RWPE2 (cell line): ENCODE results near the gene ASH1L.

Experiments
- ATAC-seq: fragments of 200-7000 bp; cut with Tn5 transposase; 3 replicates; pipeline ENCODE4 v1.9.1; 2021; ENCODE audit warnings: low read depth
- DNase-seq: peaks from one replicate; pipeline ENCODE4 v3.0.0-alpha.2; 2020; ENCODE audit warnings: low spot score
- H3K27ac ChIP-seq: fragments of 450-650 bp; 2 replicates; pipeline ENCODE4 v1.5.1; 2017; ENCODE audit warnings: mild to moderate bottlenecking; ENCODE audit not compliant: poor library complexity, severe bottlenecking
- H3K27me3 ChIP-seq: fragments of 250-450 bp; sonication (Bioruptor Pico); 2 replicates; pipeline ENCODE4 v1.5.1; 2021; ENCODE audit warnings: mild to moderate bottlenecking, moderate library complexity; ENCODE audit not compliant: insufficient read depth, poor library complexity, severe bottlenecking
- H3K36me3 ChIP-seq: fragments of 250-450 bp; sonication (Bioruptor Pico); 2 replicates; pipeline ENCODE4 v1.5.1; 2020; ENCODE audit warnings: low read depth, mild to moderate bottlenecking, moderate library complexity
- H3K4me1 ChIP-seq: fragments of 250-450 bp; sonication (Bioruptor Pico); 2 replicates; pipeline ENCODE4 v1.5.1; 2021; ENCODE audit warnings: mild to moderate bottlenecking, moderate library complexity; ENCODE audit not compliant: insufficient read depth, poor library complexity, severe bottlenecking
- H3K4me3 ChIP-seq: fragments of 250-450 bp; sonication (Bioruptor Pico); 2 replicates; pipeline ENCODE4 v1.5.1; 2021; ENCODE audit warnings: mild to moderate bottlenecking, moderate library complexity; ENCODE audit not compliant: severe bottlenecking
- H3K9me3 ChIP-seq: fragments of 250-450 bp; sonication (Bioruptor Pico); 2 replicates; pipeline ENCODE4 v1.5.1; 2021; ENCODE audit warnings: mild to moderate bottlenecking, moderate library complexity; ENCODE audit not compliant: severe bottlenecking
- TF ChIP-seq, protein P1 (sequence below): fragments of 450-650 bp; IDR thresholded peaks from one replicate; pipeline ENCODE4 v1.5.1; 2017; ENCODE audit warnings: mild to moderate bottlenecking, moderate library complexity; ENCODE audit not compliant: poor library complexity, severe bottlenecking

ASH1L gene

DNA sequence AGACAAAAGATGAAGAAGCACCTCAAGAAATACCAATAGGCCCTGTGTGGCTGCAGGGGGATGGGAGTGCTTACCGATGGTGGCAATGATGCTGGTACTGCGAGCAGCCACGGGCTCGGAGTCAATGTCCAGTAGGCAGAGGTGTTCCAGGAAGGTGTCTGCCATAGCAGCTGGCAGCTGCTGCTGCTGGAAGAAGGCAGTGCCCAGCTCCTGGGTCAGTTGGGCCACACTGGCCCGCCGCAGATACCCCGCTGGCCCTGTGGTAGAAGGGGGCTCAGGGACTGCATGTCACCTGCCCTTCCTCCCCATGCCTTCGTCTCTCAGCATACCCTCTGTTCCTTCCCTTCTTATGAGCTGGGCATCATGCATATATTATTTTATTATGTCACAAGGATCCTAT lies 262.6 kb downstream of the ASH1L start:
- H3K9me3 ChIP-seq, result no peaks in the 10 kb centered on the region
- TF ChIP-seq, protein P1, sequence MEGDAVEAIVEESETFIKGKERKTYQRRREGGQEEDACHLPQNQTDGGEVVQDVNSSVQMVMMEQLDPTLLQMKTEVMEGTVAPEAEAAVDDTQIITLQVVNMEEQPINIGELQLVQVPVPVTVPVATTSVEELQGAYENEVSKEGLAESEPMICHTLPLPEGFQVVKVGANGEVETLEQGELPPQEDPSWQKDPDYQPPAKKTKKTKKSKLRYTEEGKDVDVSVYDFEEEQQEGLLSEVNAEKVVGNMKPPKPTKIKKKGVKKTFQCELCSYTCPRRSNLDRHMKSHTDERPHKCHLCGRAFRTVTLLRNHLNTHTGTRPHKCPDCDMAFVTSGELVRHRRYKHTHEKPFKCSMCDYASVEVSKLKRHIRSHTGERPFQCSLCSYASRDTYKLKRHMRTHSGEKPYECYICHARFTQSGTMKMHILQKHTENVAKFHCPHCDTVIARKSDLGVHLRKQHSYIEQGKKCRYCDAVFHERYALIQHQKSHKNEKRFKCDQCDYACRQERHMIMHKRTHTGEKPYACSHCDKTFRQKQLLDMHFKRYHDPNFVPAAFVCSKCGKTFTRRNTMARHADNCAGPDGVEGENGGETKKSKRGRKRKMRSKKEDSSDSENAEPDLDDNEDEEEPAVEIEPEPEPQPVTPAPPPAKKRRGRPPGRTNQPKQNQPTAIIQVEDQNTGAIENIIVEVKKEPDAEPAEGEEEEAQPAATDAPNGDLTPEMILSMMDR, result no peak
- no peaks in the 10 kb centered on the region for H3K4me1 ChIP-seq
- H3K36me3 ChIP-seq, result no peaks in the 10 kb centered on the region
- no peak overlapping the region for H3K27ac ChIP-seq
- H3K4me3 ChIP-seq, result no peak overlapping the region
- ATAC-seq (no peak), DNase-seq (no peak)
- H3K27me3 ChIP-seq, result peaks cover under 1% of the 10 kb centered on the region

DNA sequence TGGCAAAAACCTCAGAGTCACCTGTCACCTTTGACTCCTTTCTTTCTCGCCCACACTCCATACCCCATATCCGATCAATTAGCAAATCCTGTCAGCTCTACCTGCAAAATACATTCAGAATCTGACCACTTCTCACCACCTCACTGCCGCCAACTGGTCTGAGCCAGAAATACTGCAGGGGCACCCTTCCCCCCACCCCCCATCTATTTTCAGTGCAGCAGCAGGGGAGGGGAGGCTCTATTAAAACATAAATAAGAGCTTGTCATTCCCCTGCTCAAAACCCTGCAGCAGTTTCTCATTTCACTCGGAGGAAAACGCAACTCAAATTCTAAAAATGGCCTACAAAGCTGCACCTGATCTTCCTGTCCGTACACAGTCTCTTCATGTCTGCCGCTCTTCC lies 265.2 kb downstream of the ASH1L start:
- no peak for ATAC-seq
- TF ChIP-seq, protein P1, result no peak
- Histone ChIP-seq H3K27ac (no peak overlapping the region), H3K36me3 (no peaks in the 10 kb centered on the region), H3K9me3 (no peaks in the 10 kb centered on the region), H3K27me3 (peaks cover 7% of the 10 kb centered on the region), H3K4me1 (no peaks in the 10 kb centered on the region), H3K4me3 (no peak overlapping the region)
- no peak for DNase-seq

DNA sequence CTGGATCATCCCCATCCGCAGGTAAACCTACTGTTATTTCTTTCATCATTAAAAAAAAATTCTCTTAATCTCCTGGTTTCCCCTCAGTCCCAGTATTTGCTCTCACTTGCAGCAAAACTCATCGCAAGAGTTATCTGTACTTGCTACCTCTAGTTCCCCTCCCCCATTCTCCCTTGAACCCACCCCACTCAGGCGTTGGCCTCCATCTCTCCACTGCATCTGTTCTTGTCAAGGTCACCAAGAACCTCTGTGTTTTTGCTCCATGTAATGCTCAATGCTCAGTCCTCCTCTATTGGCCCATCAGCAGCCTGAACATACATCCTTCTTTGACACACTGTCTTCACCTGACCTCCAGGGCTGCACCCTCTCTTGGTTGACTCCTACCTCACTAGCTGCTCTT lies 265.9 kb downstream of the ASH1L start:
- Histone ChIP-seq H3K4me3 (no peak overlapping the region), H3K9me3 (no peaks in the 10 kb centered on the region), H3K4me1 (no peaks in the 10 kb centered on the region), H3K36me3 (no peaks in the 10 kb centered on the region), H3K27ac (no peak overlapping the region), H3K27me3 (peaks cover 7% of the 10 kb centered on the region)
- TF ChIP-seq, protein P1, result no peak
- ATAC-seq, result no peak
- DNase-seq, result no peak

DNA sequence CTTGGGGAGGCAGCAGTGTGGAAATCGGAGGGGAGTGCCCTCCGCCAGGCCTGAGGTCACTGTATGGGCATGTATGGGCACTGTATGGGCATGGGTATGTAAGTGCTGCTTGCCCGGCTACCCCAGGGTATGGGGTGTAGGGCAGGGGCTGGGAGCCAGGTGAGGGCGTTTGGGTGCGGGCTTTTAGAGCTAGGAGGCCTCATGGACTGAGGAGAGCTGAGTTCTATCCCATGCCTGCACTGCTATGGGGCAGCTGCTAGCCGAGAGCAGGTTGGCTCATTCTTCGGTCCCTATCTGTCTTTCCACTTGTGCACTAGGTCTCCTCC lies 266.7 kb downstream of the ASH1L start:
- H3K9me3 ChIP-seq, result no peaks in the 10 kb centered on the region
- ATAC-seq (no peak; the same call in 2 of the 3 replicates), DNase-seq (no peak)
- H3K27me3 ChIP-seq, result peaks cover 7% of the 10 kb centered on the region
- H3K36me3 ChIP-seq, result no peaks in the 10 kb centered on the region
- no peak overlapping the region for H3K27ac ChIP-seq
- H3K4me1 ChIP-seq, result no peaks in the 10 kb centered on the region
- TF ChIP-seq, protein P1, result no peak
- H3K4me3 ChIP-seq, result no peak overlapping the region

DNA sequence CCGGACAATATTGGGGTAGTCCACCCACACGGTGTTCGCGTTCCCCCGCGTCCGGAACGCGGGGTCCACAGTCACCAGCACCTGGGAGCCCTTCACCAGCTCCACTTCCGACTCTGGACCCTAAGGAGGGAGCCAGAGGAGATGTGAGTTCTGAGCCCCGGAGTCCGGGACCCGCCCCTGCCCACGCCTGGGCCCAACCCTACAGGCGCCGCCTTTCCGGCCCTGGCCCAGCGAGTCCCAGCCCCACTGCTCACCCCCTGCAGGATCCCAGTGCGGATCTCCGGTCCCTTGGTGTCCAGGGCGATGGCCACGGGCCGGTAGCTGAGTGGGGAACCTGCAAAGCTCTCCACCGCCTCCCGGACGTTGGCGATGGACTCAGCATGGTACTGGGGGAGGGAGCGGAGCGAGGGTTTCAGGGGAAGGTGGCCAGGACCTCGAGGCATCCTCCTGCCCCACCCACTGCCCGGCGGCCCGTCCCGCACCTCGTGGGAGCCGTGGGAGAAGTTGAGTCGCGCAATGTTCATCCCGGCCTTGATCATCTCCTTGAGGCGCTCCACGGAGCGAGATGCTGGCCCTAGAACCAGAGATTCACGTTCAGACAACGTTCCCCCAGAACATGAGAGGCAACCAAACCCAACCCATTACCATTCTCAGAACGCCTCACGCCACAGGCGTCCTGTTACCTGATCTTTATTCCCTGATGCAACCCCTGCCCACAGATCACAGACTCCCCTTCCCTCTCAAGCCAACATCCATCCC lies 267.2 kb downstream of the ASH1L start:
- no peak overlapping the region for H3K27ac ChIP-seq
- TF ChIP-seq, protein P1, result no peak
- H3K36me3 ChIP-seq, result no peaks in the 10 kb centered on the region
- ATAC-seq (no peak; the same call in 2 of the 3 replicates), DNase-seq (no peak)
- H3K4me1 ChIP-seq, result no peaks in the 10 kb centered on the region
- H3K4me3 ChIP-seq, result no peak overlapping the region
- no peaks in the 10 kb centered on the region for H3K9me3 ChIP-seq
- peaks cover 7% of the 10 kb centered on the region for H3K27me3 ChIP-seq
